ENCODE results near the gene CT45A6. TPM values are rescaled to one million over a fixed set of nuclear protein-coding genes. Genes with fewer than 3 reads are reported as not detected.
"Not testable (repeated sequence)": the region's sequence is repeated elsewhere in the genome, so short reads cannot be mapped to it uniquely, and the experiment has no call there.

Gene CT45A6
- total RNA-seq, result not detected

DNA sequence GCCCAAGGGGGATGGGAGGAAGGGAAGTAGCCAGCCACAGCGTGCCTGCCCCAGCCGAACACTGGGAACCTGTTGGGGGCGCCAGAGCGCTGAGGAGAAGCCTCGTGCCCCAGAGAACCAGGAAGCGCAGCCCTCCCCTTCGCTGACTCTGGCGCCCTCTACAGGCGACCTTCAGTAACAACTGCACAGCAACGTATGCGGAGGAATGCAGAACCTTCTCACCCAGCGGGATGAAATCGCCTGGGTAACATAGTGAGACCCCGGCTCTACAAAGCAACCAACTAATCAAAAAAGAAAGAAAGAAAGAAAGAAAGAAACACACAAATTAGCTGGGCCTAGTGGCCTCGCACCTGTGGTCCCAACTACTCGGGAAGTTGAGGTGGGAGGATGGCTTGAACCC lies at the start of gene CT45A6:
Gene CT45A6, minus strand, starts transcription at position 101 of the 400 bp plus-strand sequence. CDS start 3,794 bp downstream, outside the sequence.
- DNase-seq (ENCODE audit: low read depth in 2 of 3, low spot score in 2 of 3), result not testable (repeated sequence)

DNA sequence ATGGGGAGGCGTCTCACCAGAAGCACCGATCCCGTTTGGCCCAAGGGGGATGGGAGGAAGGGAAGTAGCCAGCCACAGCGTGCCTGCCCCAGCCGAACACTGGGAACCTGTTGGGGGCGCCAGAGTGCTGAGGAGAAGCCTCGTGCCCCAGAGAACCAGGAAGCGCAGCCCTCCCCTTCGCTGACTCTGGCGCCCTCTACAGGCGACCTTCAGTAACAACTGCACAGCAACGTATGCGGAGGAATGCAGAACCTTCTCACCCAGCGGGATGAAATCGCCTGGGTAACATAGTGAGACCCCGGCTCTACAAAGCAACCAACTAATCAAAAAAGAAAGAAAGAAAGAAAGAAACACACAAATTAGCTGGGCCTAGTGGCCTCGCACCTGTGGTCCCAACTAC lies 34.6 kb upstream of the CT45A6 start, which contains the start of gene CT45A7:
Gene CT45A7, minus strand, starts transcription at position 101 of the 400 bp plus-strand sequence. CDS start 3,747 bp downstream, outside the sequence.
- DNase-seq (ENCODE audit: low read depth in 2 of 3, low spot score in 2 of 3), result not testable (repeated sequence)

DNA sequence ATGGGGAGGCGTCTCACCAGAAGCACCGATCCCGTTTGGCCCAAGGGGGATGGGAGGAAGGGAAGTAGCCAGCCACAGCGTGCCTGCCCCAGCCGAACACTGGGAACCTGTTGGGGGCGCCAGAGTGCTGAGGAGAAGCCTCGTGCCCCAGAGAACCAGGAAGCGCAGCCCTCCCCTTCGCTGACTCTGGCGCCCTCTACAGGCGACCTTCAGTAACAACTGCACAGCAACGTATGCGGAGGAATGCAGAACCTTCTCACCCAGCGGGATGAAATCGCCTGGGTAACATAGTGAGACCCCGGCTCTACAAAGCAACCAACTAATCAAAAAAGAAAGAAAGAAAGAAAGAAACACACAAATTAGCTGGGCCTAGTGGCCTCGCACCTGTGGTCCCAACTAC lies 17.3 kb upstream of the CT45A6 start, which contains the start of gene CT45A2:
Gene CT45A2, minus strand, starts transcription at position 101 of the 400 bp plus-strand sequence. CDS start 3,747 bp downstream, outside the sequence.
- not testable (repeated sequence) for DNase-seq (ENCODE audit: low read depth in 2 of 3, low spot score in 2 of 3)

DNA sequence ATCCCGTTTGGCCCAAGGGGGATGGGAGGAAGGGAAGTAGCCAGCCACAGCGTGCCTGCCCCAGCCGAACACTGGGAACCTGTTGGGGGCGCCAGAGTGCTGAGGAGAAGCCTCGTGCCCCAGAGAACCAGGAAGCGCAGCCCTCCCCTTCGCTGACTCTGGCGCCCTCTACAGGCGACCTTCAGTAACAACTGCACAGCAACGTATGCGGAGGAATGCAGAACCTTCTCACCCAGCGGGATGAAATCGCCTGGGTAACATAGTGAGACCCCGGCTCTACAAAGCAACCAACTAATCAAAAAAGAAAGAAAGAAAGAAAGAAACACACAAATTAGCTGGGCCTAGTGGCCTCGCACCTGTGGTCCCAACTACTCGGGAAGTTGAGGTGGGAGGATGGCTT lies 17.2 kb downstream of the CT45A6 start, which contains the start of gene CT45A5:
Gene CT45A5, minus strand, starts transcription at position 101 of the 400 bp plus-strand sequence. CDS start 3,774 bp downstream, outside the sequence.
- DNase-seq (ENCODE audit: low read depth in 2 of 3, low spot score in 2 of 3), result not testable (repeated sequence)

DNA sequence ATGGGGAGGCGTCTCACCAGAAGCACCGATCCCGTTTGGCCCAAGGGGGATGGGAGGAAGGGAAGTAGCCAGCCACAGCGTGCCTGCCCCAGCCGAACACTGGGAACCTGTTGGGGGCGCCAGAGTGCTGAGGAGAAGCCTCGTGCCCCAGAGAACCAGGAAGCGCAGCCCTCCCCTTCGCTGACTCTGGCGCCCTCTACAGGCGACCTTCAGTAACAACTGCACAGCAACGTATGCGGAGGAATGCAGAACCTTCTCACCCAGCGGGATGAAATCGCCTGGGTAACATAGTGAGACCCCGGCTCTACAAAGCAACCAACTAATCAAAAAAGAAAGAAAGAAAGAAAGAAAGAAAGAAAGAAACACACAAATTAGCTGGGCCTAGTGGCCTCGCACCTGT lies 34.5 kb downstream of the CT45A6 start, which contains the start of gene CT45A3:
Gene CT45A3, minus strand, starts transcription at position 101 of the 400 bp plus-strand sequence. CDS start 3,747 bp downstream, outside the sequence.
- not testable (repeated sequence) for DNase-seq (ENCODE audit: low read depth in 2 of 3, low spot score in 2 of 3)

- DNase-seq (ENCODE audit: low read depth in 2 of 3, low spot score in 2 of 3), result not testable (repeated sequence)
These were observed 57.8 kb downstream of the CT45A6 start for GRCh38 chrX:135744739-135745138.

Other genes with a start within 250 kb of the CT45A6 start
- not detected for gene CT45A1, start 89.1 kb downstream of the CT45A6 start, total RNA-seq
- gene CT45A3, start 34.6 kb downstream of the CT45A6 start, total RNA-seq, result not detected
- not detected for gene CT45A5, start 17.3 kb downstream of the CT45A6 start, total RNA-seq
- not detected for gene CT45A2, start 17.2 kb upstream of the CT45A6 start, total RNA-seq
- not detected for gene CT45A7, start 34.5 kb upstream of the CT45A6 start, total RNA-seq
- not detected for gene CT45A8, start 51.8 kb upstream of the CT45A6 start, total RNA-seq
- not detected for gene CT45A9, start 69.0 kb upstream of the CT45A6 start, total RNA-seq
- not detected for gene CT45A10, start 90.7 kb upstream of the CT45A6 start, total RNA-seq
- gene SAGE1, start 90.9 kb upstream of the CT45A6 start, total RNA-seq, result 0.81 TPM
- gene MMGT1, start 171.2 kb upstream of the CT45A6 start, total RNA-seq, result 10.8 TPM
- gene SLC9A6, start 182.6 kb upstream of the CT45A6 start, total RNA-seq, result 12.1 TPM

All from hematopoietic multipotent progenitor cell (in vitro differentiated cells).